Measurements from ENCODE around the gene CRIP1. TPM values are rescaled to one million over a fixed set of nuclear protein-coding genes. Genes with fewer than 3 reads are reported as not detected.
A peak's percentile ranks its signal among the peaks of the same experiment; 100 is the strongest.

Gene CRIP1
- total and polyA plus RNA-seq, 10 of the 15 experiments (the other 5 are each of a cell fraction or from before 2014, with no cell fraction given) = 66.8 to 259 (median 154) TPM

DNA sequence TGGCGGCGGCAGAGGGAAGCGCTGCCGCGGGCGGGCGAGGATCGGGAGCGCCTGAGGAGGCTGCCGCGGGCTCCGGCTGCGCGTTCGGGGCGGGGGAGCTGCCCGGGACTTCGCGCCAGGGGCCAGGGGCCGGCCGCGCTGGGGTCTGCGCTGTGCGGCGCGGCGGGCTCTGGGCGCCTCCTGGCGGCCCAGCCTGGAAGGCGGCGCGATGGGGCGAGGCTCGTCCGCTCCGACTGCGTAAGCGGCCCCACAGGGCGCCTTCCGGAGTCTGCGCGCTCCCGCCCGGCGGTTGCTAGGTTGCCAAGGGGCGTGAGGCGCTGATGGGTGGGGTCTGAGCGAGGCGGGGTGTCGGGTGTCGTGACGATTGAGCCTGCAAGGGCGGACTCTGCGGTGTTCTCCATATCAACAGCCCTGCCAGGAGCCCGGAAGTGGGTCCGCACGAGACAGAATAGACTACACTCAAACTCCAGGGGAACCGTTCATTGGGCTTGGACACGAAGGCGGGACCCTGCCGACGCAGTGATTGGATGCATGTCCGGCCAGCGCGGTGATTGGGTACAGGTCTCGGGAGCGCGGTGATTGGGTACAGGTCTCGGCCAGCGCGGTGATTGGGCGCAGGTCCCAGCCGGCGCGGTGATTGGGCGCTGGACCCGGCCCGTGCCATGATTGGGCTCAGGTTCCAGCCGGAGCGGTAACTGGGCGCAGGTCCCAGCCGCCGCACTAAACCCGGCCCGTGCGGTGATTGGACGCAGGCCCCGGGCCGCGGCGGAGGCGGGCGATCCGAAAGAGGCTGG is 4.1 kb downstream of the CRIP1 start, which contains the start of gene TEDC1:
TSS of gene TEDC1 (plus strand) at position 675 of the 794 bp plus-strand sequence. CDS start 130 bp downstream, outside the sequence.
- no TSS peak for BruUV-seq (replicated peaks)
- peak; percentile 100 for DNase-seq (ENCODE audit: low read depth, low spot score)
- Histone ChIP-seq H3K27ac (ENCODE audit: control insufficient read depth, insufficient read depth) (peak within 1 kb of the TSS; percentile 67), H2AFZ (ENCODE audit: control insufficient read depth, low read depth, low read length) (peak within 1 kb of the TSS; percentile 92), H3K4me3 (peak within 1 kb of the TSS; percentile 84), H4K20me1 (ENCODE audit: control insufficient read depth, insufficient read depth) (no peaks in the 10 kb centered on the region), H3K9ac (ENCODE audit: control insufficient read depth, insufficient read depth, low read length) (peak within 1 kb of the TSS; percentile 77), H3K4me1 (ENCODE audit: control insufficient read depth, insufficient read depth, low read length) (peaks cover 25% of the 10 kb centered on the region), H3K36me3 (ENCODE audit: control insufficient read depth in 2 of 2, insufficient read depth in 2 of 2, low read length in 1 of 2) (no peaks in the 10 kb centered on the region; a peak in 1 of 4 replicates), H3K4me2 (ENCODE audit: control insufficient read depth, insufficient read depth) (peak within 1 kb of the TSS; percentile 100), H3K79me2 (ENCODE audit: control insufficient read depth, insufficient read depth, low read length) (peaks cover 8% of the 10 kb centered on the region), H3K27me3 (replicated peaks in 1 of 2; ENCODE audit: control insufficient read depth in 2 of 2, insufficient read depth in 2 of 2, low read length in 1 of 2) (no peaks in the 10 kb centered on the region), H3K9me3 (replicated peaks; ENCODE audit: control insufficient read depth, insufficient read depth, low read length) (no peaks in the 10 kb centered on the region)
- in situ Hi-C loops (cut with MboI) = no loop called here
- SMC1A ChIA-PET (ENCODE audit: uncharacterized antibody, unreplicated experiment) = interaction anchor here (1.4 to 2.7 kb wide), 3 partner anchors 9 to 120 kb away, joined by 4 to 39 read pairs (median 20); no protein-coding TSS in a partner anchor
- peak; percentile 100 for FAIRE-seq
- peak; percentile 82 for ATAC-seq
- WGBS (ENCODE audit: insufficient coverage, insufficient replicate concordance, low lambda C conversion rate, missing lambda C conversion rate) = under 1% methylated on average over 79 of the region's 94 CpGs
- CTCF ChIA-PET = interaction anchor here (0.6 to 4.4 kb wide), 7 partner anchors 9 to 179 kb away, joined by 3 to 103 read pairs (median 8); no protein-coding TSS in a partner anchor
- POLR2A ChIA-PET = interaction anchor here (1.7 to 2.0 kb wide), 3 partner anchors 10 to 121 kb away, joined by 4 to 23 read pairs (median 4); no protein-coding TSS in a partner anchor
- intact Hi-C loops (cut with micrococcal nuclease; ENCODE audit: unreplicated experiment) = loop anchor here (1.0 to 5.0 kb wide), 2 partner anchors 37 to 189 kb away; partner anchors contain the start of genes BRF1 and TMEM121
- RAD21 ChIA-PET (ENCODE audit: unreplicated experiment) = interaction anchor here (1.5 to 2.5 kb wide), 5 partner anchors 9 to 120 kb away, joined by 4 to 74 read pairs (median 10); no protein-coding TSS in a partner anchor
- TF ChIP-seq EGR1 (IDR thresholded peaks at IDR 0.05; ENCODE audit: borderline replicate concordance in 1 of 2, low read depth in 2 of 2, low read length in 2 of 2) (peak in 1 of 2 experiments; percentile 9; a peak in 1 of 3 replicates), BHLHE40 (IDR thresholded peaks at IDR 0.05; ENCODE audit: borderline replicate concordance in 1 of 2, low read depth in 2 of 2, low read length in 1 of 2) (peak; percentile 92 to 97), ETV6 (conservative IDR thresholded peaks at IDR 0.05 in 1 of 2, IDR thresholded peaks at IDR 0.05 in 1 of 2; ENCODE audit: borderline replicate concordance in 1 of 2, low read depth in 1 of 2) (no peak), CHD1 (IDR thresholded peaks at IDR 0.05; ENCODE audit: low read depth, low read length) (peak; percentile 66; the same call in 1 of the 2 replicates), ZNF622 (IDR thresholded peaks at IDR 0.05) (no peak), TCF12 (IDR thresholded peaks at IDR 0.05; ENCODE audit: low read depth, low read length) (no peak; the same call in 1 of the 2 replicates), POLR2AphosphoS5 (IDR thresholded peaks at IDR 0.05; ENCODE audit: low read length) (peak; percentile 73), SIN3A (IDR thresholded peaks at IDR 0.05; ENCODE audit: low read depth, low read length) (peak; percentile 99), SP1 (IDR thresholded peaks at IDR 0.05; ENCODE audit: low read depth, low read length) (peak; percentile 99), MEF2B (IDR thresholded peaks at IDR 0.05; ENCODE audit: partially characterized antibody, poor library complexity, severe bottlenecking) (no peak)
- TF ChIP-seq, protein P1, sequence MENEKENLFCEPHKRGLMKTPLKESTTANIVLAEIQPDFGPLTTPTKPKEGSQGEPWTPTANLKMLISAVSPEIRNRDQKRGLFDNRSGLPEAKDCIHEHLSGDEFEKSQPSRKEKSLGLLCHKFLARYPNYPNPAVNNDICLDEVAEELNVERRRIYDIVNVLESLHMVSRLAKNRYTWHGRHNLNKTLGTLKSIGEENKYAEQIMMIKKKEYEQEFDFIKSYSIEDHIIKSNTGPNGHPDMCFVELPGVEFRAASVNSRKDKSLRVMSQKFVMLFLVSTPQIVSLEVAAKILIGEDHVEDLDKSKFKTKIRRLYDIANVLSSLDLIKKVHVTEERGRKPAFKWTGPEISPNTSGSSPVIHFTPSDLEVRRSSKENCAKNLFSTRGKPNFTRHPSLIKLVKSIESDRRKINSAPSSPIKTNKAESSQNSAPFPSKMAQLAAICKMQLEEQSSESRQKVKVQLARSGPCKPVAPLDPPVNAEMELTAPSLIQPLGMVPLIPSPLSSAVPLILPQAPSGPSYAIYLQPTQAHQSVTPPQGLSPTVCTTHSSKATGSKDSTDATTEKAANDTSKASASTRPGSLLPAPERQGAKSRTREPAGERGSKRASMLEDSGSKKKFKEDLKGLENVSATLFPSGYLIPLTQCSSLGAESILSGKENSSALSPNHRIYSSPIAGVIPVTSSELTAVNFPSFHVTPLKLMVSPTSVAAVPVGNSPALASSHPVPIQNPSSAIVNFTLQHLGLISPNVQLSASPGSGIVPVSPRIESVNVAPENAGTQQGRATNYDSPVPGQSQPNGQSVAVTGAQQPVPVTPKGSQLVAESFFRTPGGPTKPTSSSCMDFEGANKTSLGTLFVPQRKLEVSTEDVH (IDR thresholded peaks at IDR 0.05; ENCODE audit: low read depth, partially characterized antibody) = peak; percentile 92
- TF ChIP-seq, protein P2, sequence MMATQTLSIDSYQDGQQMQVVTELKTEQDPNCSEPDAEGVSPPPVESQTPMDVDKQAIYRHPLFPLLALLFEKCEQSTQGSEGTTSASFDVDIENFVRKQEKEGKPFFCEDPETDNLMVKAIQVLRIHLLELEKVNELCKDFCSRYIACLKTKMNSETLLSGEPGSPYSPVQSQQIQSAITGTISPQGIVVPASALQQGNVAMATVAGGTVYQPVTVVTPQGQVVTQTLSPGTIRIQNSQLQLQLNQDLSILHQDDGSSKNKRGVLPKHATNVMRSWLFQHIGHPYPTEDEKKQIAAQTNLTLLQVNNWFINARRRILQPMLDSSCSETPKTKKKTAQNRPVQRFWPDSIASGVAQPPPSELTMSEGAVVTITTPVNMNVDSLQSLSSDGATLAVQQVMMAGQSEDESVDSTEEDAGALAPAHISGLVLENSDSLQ (IDR thresholded peaks at IDR 0.05) = peak; percentile 87
- TF ChIP-seq, protein P3, sequence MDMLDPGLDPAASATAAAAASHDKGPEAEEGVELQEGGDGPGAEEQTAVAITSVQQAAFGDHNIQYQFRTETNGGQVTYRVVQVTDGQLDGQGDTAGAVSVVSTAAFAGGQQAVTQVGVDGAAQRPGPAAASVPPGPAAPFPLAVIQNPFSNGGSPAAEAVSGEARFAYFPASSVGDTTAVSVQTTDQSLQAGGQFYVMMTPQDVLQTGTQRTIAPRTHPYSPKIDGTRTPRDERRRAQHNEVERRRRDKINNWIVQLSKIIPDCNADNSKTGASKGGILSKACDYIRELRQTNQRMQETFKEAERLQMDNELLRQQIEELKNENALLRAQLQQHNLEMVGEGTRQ (IDR thresholded peaks at IDR 0.05; ENCODE audit: borderline replicate concordance, low read depth, low read length) = no peak

All from GM12878 (cell line).